CD4-positive, alpha-beta T cell (primary cell): Measurements from ENCODE around the gene RAPGEF6. TPM values are rescaled to one million over a fixed set of nuclear protein-coding genes. Genes with fewer than 3 reads are reported as not detected.

ENCODE experiments used
- ATAC-seq: fragments of 200-7000 bp; cut with Tn5 transposase; one replicate; pipeline ENCODE4 v1.10.0; 2022; ENCODE audit warnings: mild to moderate bottlenecking; ENCODE audit not compliant: poor library complexity
- CTCF ChIA-PET: fragments of 350-600 bp; sonication (Branson Sonifier 250); formaldehyde crosslinking; loops from one replicate; lab custom pipeline; 2021; ENCODE audit warnings: antibody characterized with exemption, inconsistent platforms; lab: Charles Lee
- POLR2A ChIA-PET: fragments of 350-600 bp; sonication (Branson Sonifier 250); formaldehyde crosslinking; loops from one replicate; lab custom pipeline; 2021; ENCODE audit warnings: antibody characterized with exemption, inconsistent platforms; lab: Charles Lee
- DNase-seq, 14 experiments: peaks; one replicate each; pipeline ENCODE4 v3.0.0-alpha.2; 2013 to 2020; ENCODE audit warnings: mixed read lengths in 2 of 14
- H3K27ac ChIP-seq, 2 donors: one replicate each; pipeline versions ENCODE4 v1.5.1 to v1.7.0; 2013; ENCODE audit warnings: low read length in 2 of 2, low read depth in 1 of 2, mild to moderate bottlenecking in 1 of 2
- H3K27me3 ChIP-seq, 2 experiments: 1 replicate in 1 of 2; 2 replicates in 1 of 2; pipeline versions ENCODE4 v1.6.1 to v1.7.0; 2013; ENCODE audit warnings: low read length in 2 of 2, control low read depth in 1 of 2, mild to moderate bottlenecking in 1 of 2, moderate library complexity in 1 of 2; ENCODE audit not compliant: insufficient read depth in 2 of 2, control insufficient read depth in 1 of 2
- H3K36me3 ChIP-seq: one replicate; pipeline ENCODE4 v1.6.1; 2013; ENCODE audit warnings: low read length, control low read depth; ENCODE audit not compliant: insufficient read depth
- H3K4me1 ChIP-seq: one replicate; pipeline ENCODE4 v1.6.1; 2013; ENCODE audit warnings: low read length, control low read depth; ENCODE audit not compliant: insufficient read depth
- H3K4me3 ChIP-seq: one replicate; pipeline ENCODE4 v1.5.1; 2013; ENCODE audit warnings: mild to moderate bottlenecking, low read length, moderate library complexity
- H3K9me3 ChIP-seq, 2 experiments: 1 replicate in 1 of 2; 2 replicates in 1 of 2; pipeline versions ENCODE4 v1.6.1 to v1.7.0; 2013; ENCODE audit warnings: low read length in 2 of 2, mild to moderate bottlenecking in 2 of 2, control low read depth in 1 of 2, moderate library complexity in 1 of 2; ENCODE audit not compliant: control insufficient read depth in 1 of 2, insufficient read depth in 1 of 2
- H3K27ac Mint-ChIP-seq: one replicate; pipeline ENCODE4 v1.8.0; 2020; ENCODE audit warnings: mixed read lengths
- H3K27me3 Mint-ChIP-seq: one replicate; pipeline ENCODE4 v1.8.0; 2021; ENCODE audit warnings: mixed read lengths
- H3K36me3 Mint-ChIP-seq: one replicate; pipeline ENCODE4 v1.8.0; 2021; ENCODE audit warnings: low read depth, mixed read lengths
- H3K4me1 Mint-ChIP-seq: one replicate; pipeline ENCODE4 v1.8.0; 2021; ENCODE audit warnings: low read depth, mixed read lengths
- H3K4me3 Mint-ChIP-seq: one replicate; pipeline ENCODE4 v1.8.0; 2020; ENCODE audit warnings: mild to moderate bottlenecking, mixed read lengths
- H3K9me3 Mint-ChIP-seq: one replicate; pipeline ENCODE4 v1.8.0; 2020; ENCODE audit warnings: mixed read lengths
- intact Hi-C, 2 experiments: fragments of 100-400 bp; cut with DNase I in 1 of 2; cut with micrococcal nuclease in 1 of 2; formaldehyde crosslinking; loops; one replicate each; pipeline versions ENCODE4 v1.15.1 to v1.9.0; 2023 to 2025; cut with DNase I, micrococcal nuclease
- total RNA-seq, 174 experiments: library from RNA in 2 of 174; stranded (reverse) in 2 of 174; gene quantifications; one replicate each; pipeline ENCODE4 v1.2.3 and lab custom pipeline; 2021 to 2026
- TF ChIP-seq, protein P1 (sequence below): fragments of 200-600 bp; IDR thresholded peaks from one replicate; pipeline ENCODE4 v1.8.0; 2022; ENCODE audit warnings: antibody characterized with exemption, mild to moderate bottlenecking

The RAPGEF6 gene
- total RNA-seq, 2 experiments from 2014 or later = 83.3 to 91.4 TPM

DNA sequence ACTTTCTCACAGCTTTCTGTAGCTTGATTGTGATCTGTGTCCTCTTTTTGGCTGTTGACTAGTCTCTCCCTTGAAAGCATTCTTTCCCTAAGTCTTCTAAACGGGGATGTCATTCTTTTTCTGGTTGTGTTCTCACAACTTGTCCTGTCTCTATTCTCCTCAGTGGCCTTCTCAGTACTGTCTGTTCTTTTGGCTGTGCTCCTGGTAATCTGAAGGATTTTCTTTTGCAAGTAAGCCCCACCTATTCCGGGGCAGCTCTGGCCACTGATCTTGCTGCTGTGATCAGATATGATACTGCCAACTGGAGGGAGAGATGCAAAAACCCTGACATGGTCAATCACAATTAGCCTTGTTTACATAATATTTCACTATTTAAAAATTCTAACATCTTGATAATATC lies 198.9 kb downstream of the RAPGEF6 start:
- Mint-ChIP-seq H3K9me3 (no peaks in the 10 kb centered on the region), H3K27me3 (no peaks in the 10 kb centered on the region), H3K27ac (peak overlapping the region; percentile 76), H3K36me3 (peaks cover 98% of the 10 kb centered on the region), H3K4me3 (no peak overlapping the region), H3K4me1 (peaks cover 29% of the 10 kb centered on the region)
- POLR2A ChIA-PET = no interaction called here
- no peak overlapping the region for H3K4me3 ChIP-seq
- no peaks in the 10 kb centered on the region for H3K4me1 ChIP-seq
- H3K27ac ChIP-seq = no peak overlapping the region
- no peak for DNase-seq
- H3K9me3 ChIP-seq = no peaks in the 10 kb centered on the region
- TF ChIP-seq, protein P1, sequence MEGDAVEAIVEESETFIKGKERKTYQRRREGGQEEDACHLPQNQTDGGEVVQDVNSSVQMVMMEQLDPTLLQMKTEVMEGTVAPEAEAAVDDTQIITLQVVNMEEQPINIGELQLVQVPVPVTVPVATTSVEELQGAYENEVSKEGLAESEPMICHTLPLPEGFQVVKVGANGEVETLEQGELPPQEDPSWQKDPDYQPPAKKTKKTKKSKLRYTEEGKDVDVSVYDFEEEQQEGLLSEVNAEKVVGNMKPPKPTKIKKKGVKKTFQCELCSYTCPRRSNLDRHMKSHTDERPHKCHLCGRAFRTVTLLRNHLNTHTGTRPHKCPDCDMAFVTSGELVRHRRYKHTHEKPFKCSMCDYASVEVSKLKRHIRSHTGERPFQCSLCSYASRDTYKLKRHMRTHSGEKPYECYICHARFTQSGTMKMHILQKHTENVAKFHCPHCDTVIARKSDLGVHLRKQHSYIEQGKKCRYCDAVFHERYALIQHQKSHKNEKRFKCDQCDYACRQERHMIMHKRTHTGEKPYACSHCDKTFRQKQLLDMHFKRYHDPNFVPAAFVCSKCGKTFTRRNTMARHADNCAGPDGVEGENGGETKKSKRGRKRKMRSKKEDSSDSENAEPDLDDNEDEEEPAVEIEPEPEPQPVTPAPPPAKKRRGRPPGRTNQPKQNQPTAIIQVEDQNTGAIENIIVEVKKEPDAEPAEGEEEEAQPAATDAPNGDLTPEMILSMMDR = no peak
- ATAC-seq = no peak
- CTCF ChIA-PET = interaction anchor here (0.9 kb wide), 1 partner anchor 13 kb away, joined by 3 read pairs; no protein-coding TSS in a partner anchor
- H3K27me3 ChIP-seq = no peaks in the 10 kb centered on the region
- peaks cover 93% of the 10 kb centered on the region for H3K36me3 ChIP-seq
- intact Hi-C loops = no loop called here

- ChIA-PET POLR2A (interaction anchor here (0.6 kb wide), 1 partner anchor 164 kb away, joined by 3 read pairs; no protein-coding TSS in a partner anchor), CTCF (no interaction called here)
- intact Hi-C loops = no loop called here
- H3K27me3 ChIP-seq = no peaks in the 10 kb centered on the region
- Mint-ChIP-seq H3K27me3 (no peaks in the 10 kb centered on the region), H3K4me1 (peaks cover 16% of the 10 kb centered on the region), H3K9me3 (no peaks in the 10 kb centered on the region), H3K36me3 (peaks cover 96% of the 10 kb centered on the region), H3K4me3 (no peak overlapping the region), H3K27ac (peak overlapping the region; percentile 72)
- ATAC-seq (no peak), DNase-seq (no peak)
- H3K36me3 ChIP-seq = peaks cover 93% of the 10 kb centered on the region
- no peak overlapping the region for H3K4me3 ChIP-seq
- TF ChIP-seq, protein P1 = no peak
- no peak overlapping the region for H3K27ac ChIP-seq
- H3K4me1 ChIP-seq = no peaks in the 10 kb centered on the region
- no peaks in the 10 kb centered on the region for H3K9me3 ChIP-seq
These were observed 201.9 kb downstream of the RAPGEF6 start for GRCh38 chr5:131433109-131433508.

- intact Hi-C loops = no loop called here
- POLR2A ChIA-PET = no interaction called here
- Mint-ChIP-seq H3K36me3 (peaks cover 96% of the 10 kb centered on the region), H3K27me3 (no peaks in the 10 kb centered on the region), H3K4me3 (no peak overlapping the region), H3K27ac (no peak overlapping the region), H3K9me3 (no peaks in the 10 kb centered on the region), H3K4me1 (peaks cover 16% of the 10 kb centered on the region)
- H3K4me3 ChIP-seq = no peak overlapping the region
- no peak overlapping the region for H3K27ac ChIP-seq
- no peaks in the 10 kb centered on the region for H3K4me1 ChIP-seq
- H3K36me3 ChIP-seq = peaks cover 90% of the 10 kb centered on the region
- H3K27me3 ChIP-seq = no peaks in the 10 kb centered on the region
- CTCF ChIA-PET = interaction anchor here (0.7 kb wide), 1 partner anchor 12 kb away, joined by 3 read pairs; no protein-coding TSS in a partner anchor
- DNase-seq (no peak), ATAC-seq (no peak)
- TF ChIP-seq, protein P1 = no peak
- no peaks in the 10 kb centered on the region for H3K9me3 ChIP-seq
These were observed 203.2 kb downstream of the RAPGEF6 start for GRCh38 chr5:131431794-131432193.
